GM18502 (cell line): ENCODE measurements around the gene POLR2F.
"Not testable (repeated sequence)": the region's sequence is repeated elsewhere in the genome, so short reads cannot be mapped to it uniquely, and the experiment has no call there.

Source experiments
- ATAC-seq: cut with Tn5 transposase; IDR thresholded peaks from one replicate; pipeline ENCODE4 v1.9.1; 2021; ENCODE audit warnings: mild to moderate bottlenecking; ENCODE audit not compliant: unreplicated experiment, poor library complexity

POLR2F gene

DNA sequence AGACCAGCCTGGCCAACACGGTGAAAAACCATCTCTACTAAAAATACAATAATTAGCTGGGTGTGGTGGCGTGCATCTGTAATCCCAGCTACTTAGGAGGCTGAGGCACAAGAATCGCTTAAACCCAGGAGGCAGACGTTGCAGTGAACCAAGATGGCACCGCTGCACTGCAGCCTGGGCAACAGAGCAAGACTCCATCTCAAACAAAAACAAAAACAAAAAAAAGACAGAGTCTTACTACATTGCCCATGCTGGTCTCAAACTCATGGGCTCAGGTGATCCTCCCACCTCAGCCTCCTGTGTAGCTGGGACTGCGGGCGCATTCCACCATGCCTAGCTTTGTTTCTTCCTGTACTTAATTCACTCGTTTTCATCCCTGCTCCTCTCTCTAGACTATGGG is 22.5 kb downstream of the POLR2F start:
- not testable (repeated sequence) for ATAC-seq

DNA sequence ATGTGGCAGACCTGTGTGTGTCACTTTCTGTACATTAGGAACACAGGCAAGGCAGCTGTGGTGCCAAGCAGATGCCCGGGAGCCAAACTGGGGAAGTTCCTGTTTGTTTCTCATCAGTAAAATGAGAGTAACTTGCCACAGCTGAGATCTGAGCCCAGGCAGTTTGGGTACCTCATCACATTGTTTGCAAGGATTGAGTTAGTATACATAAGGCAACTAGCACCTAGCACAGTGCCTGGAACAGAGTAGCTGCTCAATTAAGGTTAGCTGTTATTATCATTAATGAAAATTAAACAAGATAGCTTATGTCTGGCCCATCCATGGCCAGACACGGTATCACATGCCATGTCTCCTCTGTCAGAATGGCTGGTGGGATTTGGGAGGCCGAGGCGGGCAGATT is 23.0 kb downstream of the POLR2F start:
- ATAC-seq: no peak

DNA sequence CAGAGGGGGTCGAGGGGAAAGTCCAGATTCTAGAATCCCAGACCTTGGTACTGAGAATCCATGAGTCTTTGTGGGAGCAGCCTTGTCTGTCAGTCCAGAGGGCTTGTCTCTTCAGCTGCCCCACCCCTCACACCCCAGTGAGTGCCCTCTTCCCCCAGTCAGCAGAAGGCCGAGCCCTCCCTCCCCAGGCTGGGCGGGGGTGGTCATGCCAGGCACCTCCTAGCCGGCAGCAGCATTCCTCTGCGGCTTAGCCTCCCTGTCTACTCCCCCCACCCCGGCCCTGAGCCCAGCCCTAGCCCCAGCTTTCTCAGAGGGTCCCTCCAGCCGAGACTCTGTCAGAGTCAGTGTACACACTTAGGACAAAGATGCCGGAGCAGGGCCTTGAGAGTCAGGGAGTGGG is 26.3 kb downstream of the POLR2F start:
- no peak for ATAC-seq

DNA sequence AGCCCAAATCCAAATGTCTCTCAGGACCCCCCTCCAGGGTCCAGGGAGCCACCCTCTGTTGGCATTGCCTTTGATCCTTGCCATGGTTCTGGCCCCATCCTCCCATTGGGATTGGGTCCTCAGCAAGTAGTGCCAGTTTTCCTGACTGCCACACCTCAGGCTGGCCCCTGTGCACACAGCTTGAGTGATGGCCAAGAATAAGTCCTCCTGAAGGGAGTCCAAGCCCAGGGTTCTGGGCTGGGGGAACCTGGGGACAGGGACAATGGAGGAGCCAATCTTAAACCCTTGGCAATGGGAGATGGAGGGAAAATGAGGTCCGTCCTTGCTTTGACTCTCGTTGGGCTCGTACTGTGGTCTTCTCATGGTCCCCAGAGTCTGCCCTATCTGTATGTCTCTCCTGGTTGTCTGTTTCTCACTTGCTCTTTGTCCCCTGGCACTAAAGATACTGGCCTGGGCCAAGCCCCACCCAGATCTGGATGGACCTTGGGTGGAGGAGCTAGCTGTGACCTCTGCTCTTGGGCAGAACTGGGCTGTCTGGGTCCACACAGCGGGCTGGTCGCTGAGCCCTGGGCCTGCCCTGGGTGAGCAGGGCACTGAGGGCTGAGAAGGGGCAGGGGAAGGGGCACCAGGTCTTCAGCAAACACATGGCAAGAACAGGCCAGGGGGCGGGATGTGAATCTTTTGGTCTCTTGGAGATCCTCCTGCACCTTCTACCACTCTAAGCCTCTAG is 27.9 kb downstream of the POLR2F start:
- no peak for ATAC-seq

DNA sequence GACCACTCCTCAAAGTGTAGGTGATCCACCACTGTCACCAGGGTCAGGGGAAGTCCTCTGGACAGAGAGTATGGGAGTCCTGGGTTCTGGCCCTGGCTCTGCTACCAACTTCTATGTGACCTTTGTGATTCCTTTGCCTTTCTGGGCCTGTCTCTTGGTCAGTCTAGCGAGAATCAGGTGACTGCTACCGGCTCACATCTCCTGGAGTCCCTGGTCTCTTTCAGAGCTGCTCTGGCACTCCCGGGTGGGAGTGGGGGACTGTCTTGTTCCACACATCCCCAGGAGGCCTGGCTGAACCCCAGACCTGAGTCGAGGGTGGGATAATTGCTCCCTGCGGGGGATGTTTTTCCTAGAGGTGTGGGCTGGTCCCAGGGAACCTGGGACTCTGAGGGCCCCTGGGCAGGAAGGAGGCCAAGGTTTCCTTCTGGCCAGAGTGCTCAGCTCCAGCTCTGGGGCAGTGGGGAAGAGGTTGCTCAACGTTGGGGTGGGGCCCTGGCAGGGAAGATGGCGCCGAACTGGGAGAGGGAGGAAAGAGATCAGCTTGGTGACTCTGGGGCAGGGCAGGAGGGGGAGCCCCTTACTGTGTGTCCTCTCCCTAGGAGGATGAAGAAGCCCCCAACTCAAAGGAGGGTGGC is 28.8 kb downstream of the POLR2F start:
- no peak for ATAC-seq

- ATAC-seq: no peak
Measured at GRCh38 chr22:37982938-37983859, 29.7 kb downstream of the POLR2F start.

- no peak for ATAC-seq
Measured at GRCh38 chr22:37983860-37984791, 30.6 kb downstream of the POLR2F start, which contains the start of gene SOX10. Gene SOX10 (minus strand): TSS chr22:37984555. CDS start chr22:37983784, 771 bp downstream.

DNA sequence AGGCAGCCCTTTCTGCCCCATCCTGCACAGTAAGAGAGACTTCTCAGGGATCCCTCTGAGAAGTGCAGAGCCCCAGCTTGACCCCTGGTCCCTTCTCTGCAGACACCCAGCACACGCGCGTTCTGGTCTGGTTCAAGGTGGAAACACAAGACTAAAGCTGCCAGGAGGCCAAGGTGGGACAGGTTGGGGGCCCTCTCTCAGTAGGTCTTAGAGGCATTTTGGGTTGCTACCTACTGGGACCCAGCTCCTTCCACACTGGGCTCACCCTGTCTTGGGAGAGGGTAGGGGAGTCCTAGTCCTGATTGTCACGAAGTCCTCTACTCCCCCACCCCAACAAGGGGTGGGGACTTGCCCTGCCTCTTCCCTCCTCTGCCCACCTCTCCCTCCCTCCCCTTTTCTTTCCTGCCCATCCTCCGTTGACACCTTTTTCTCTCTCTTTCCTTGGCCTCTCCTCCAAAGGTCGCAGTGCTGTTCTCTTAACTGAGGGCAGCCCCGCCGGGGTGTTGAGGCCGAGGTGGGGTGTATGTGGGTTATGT is 31.6 kb downstream of the POLR2F start:
- no peak for ATAC-seq

DNA sequence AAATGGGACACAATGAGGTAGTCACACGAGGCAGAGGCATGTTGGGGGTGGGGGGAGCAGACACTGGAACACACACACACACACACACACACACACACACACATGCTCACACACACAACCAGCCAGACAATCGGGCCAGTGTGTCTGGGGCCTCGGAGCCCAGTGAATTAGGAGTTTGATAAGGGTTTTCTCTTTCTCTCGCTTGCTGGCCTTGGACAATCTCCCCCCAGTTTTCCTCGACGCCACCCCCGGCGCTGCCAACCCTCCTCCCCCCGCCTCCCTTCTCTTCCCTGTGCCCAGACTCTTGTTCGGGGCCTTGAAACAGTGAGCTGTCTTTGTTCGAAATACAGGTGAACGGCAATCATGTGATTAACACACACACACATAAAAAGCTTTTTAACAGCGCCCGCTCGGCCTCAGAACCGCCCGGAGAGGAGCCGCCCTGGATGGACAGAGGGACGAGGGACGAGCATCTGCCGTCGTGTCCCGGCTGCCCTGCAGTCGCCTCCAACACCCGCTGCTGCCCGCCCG is 32.3 kb downstream of the POLR2F start:
- no peak for ATAC-seq

DNA sequence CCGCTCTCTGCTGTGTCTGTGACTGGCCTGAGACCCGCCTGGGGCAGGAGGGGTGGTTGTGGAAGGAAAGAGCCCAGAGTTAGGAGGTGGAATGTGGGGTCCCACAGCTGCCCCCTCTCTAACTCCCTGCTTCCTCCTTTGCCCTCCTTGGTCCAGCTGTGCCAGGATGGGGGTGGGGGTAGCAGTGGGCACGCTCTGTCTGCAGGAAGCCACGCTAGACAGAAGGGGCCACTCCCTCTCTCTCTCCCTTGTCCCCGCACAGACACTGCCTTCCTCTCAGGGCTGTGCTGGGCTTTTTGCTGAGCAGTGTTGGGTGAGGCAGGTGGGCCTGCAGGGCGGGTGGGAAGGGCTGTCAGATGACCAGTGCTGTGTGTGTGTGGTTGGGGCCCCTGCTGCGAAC is 32.9 kb downstream of the POLR2F start:
- ATAC-seq: no peak

- no peak for ATAC-seq
Measured at GRCh38 chr22:37989146-37990045, 35.9 kb downstream of the POLR2F start.

DNA sequence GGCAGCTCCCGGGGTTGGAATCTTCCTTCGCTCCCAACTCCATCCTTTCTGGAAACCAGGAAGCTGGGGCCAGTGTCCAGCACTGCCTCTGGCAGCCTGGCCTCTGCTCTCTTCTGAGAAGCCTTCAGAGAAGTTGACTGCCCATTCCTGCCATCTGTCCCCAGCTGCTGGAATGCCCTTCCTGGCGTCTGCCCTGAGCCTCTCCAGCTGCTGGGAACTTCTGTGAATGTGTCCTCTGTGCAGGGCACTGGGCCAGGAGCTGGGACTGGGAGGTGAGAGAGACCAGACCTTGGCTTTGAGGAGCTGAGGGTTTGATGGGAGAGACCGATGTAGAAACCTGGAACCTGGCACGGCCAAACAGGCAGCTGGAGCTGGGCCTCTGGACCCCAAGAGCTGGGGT is 36.8 kb downstream of the POLR2F start:
- ATAC-seq: no peak

DNA sequence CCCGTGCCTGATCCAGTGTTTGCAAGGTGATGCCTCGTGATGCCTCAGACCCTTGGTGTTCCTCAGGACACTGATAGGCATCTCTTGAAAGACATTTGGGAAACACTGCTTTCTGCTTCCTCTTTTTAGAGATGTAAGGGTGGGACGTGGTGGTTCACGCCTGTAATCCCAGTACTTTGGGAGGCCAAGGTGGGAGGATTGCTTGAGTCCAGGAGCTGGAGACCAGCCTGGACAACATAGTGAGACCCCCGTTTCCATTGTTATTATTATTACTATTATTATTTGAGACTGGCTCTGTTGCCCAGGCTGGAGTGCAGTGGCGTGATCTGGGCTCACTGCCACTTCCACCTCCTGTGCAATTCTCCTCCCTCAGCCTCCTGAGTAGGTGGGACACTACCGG is 37.4 kb downstream of the POLR2F start:
- ATAC-seq: no peak

DNA sequence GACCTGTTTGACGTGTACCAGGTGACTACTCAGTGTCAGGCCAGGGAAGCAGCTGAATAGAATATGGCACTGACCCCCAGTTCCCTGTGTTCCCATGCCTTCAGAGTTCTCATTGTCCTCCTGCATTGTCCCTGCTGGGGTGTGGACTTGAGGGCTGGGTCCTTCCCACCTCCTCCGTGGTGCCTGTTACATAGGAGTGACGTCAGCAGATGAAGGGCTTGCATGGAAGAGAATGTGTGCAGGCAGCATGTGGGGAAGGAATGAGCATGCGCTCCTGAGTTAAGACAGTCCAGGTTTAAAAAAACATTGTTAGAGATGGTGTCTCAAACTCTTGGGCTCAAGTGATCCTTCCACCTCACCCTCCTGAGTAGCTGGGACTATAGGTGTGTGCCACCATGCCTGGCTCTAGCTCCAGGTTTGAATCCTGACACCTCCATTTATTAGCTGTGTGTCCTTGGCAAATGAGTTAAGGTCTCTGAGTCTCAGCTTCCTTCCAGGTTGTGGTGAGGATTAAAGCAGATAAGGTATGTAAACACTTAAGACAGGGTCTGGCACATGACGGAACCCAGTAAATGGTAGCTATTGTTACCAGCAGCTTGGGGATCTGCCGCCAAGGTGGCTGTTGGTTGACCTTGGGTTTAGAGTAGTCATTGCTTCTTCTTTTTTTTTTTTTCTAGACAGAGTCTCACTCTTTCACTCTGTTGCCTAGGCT is 38.4 kb downstream of the POLR2F start:
- no peak for ATAC-seq

GRCh38 chr22:37994049-37994448 is 40.5 kb downstream of the POLR2F start:
- no peak for ATAC-seq

- no peak for ATAC-seq
Measured at GRCh38 chr22:37994982-37995381, 41.5 kb downstream of the POLR2F start.

GRCh38 chr22:37995460-37995859 is 42.0 kb downstream of the POLR2F start:
- ATAC-seq: no peak

DNA sequence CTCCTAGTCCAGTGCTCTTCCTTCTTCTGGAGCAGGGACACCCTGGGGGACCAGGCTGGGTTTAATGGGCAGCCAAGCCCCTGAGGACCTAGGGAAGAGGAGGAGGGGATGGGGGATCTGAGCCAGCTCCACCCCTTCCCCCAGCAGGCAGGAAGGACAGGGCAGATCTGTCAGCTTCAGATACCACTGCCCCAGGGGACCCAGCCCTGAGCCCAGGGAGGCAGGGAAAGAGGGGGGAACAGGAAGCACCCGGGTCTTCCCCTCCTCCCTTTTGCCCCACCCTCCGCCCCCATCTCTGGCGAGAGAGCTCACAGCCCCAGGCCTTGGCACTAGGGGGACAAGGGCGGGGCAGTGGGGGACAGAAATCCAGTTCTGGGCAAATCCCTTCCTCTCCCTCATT is 42.6 kb downstream of the POLR2F start:
- no peak for ATAC-seq
